ENCODE data around the gene MAD1L1. TPM values are rescaled to one million over a fixed set of nuclear protein-coding genes. Genes with fewer than 3 reads are reported as not detected.
A peak's percentile ranks its signal among the peaks of the same experiment; 100 is the strongest.

The MAD1L1 gene
- total and polyA plus RNA-seq, 10 donors = 47.3 to 118 (median 68.2) TPM

DNA sequence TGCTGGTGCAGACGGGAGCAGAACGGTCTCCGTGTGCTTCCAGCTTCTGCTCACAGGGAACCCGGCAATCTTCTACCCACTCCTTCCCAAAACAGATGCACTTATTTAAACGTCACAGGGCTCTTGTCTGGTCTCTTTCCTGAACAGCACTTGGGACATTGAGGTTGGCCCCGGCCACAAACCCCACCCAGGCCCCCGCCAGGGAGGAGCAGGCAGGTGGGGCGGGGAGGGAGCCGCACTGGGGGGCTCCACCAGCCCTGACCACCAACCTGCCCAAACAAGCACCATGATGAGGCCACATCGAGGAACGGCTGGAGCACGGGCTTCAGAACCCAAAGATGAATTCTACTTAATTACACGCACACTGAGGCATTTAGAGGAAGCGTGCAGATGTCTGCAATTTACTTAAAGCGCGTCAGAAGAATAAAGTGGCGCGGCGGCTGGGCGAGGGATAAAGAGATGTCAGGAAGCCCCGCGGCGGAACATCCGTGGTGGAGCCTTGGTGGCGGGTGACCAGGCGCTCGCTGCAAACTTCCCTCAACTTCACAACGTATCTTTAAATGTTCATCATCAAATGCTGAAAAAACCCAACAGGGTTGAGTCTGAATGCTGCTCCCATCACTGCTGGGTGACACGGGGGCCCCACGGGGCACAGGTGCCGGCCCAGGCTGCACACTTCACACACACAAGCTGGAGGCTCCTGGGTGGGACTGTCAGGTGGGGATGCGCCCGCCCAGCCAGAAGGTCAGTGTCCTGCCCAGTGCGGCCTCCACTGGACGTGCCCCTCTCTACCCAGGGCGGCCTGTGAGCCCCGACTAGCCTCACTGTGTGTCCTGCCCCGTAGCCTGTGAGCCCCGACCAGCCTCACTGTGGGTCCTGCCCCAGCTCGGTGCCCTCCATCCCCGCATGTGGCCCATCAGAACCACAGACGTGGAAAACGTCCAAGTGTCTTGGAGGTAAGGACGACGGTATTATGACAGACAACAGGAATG, 279.2 kb downstream of the MAD1L1 start:
- H3K9me3 ChIP-seq = no peaks in the 10 kb centered on the region
- 93 to 95% (median 94%) methylated on average over 38 to 45 of the region's 45 CpGs for WGBS, 5 donors
- TF ChIP-seq POLR2A (IDR thresholded peaks at IDR 0.05) = no peak
- no peak for TF ChIP-seq POLR2AphosphoS5 (IDR thresholded peaks at IDR 0.05)
- TF ChIP-seq CTCF (IDR thresholded peaks at IDR 0.05 in 8 of 11, conservative IDR thresholded peaks at IDR 0.05 in 3 of 11) = no peak
- DNase-seq = peak; percentile 69
- no peak overlapping the region for H3K27ac ChIP-seq
- intact Hi-C loops (cut with DNase I; ENCODE audit: low total_unique reads) = no loop called here
- H3K4me1 ChIP-seq = peaks cover 0 to 37% (median 23%) of the 10 kb centered on the region in 6 donors
- no peaks in the 10 kb centered on the region for H3K27me3 ChIP-seq (replicated peaks in 1 of 7)
- H3K36me3 ChIP-seq = peaks cover 0 to 48% (median 5%) of the 10 kb centered on the region in 6 donors
- H3K4me3 ChIP-seq = no peak overlapping the region

DNA sequence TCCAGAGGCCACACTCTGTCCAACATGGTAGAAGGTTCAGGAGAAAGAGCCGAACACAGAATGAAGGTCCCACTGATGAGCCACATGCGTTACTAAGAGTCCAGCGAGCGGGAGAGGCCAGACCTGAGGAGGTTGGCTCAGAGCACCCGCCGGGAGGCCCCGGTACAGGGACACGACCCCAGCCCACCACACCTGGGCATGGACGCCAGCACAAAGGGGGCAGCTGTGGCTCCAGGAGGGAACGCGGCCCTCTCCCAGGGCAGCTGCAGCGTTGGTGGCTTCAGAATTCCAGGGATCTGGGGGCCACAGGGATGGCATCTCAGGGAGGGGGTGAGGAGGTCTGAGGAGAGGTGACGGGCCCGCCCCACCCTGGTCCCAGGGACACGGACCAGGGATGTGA, 280.0 kb downstream of the MAD1L1 start:
- Histone ChIP-seq H3K27ac (no peak overlapping the region), H3K9me3 (no peaks in the 10 kb centered on the region), H3K36me3 (peaks cover 0 to 43% (median 5%) of the 10 kb centered on the region in 6 donors), H3K4me1 (peaks cover 0 to 44% (median 26%) of the 10 kb centered on the region in 6 donors), H3K27me3 (replicated peaks in 1 of 7) (no peaks in the 10 kb centered on the region), H3K4me3 (no peak overlapping the region)
- peak; percentile 72 for DNase-seq
- intact Hi-C loops (cut with DNase I; ENCODE audit: low total_unique reads) = no loop called here
- TF ChIP-seq POLR2A (IDR thresholded peaks at IDR 0.05) = no peak
- TF ChIP-seq CTCF (IDR thresholded peaks at IDR 0.05 in 8 of 11, conservative IDR thresholded peaks at IDR 0.05 in 3 of 11) = no peak
- no peak for TF ChIP-seq POLR2AphosphoS5 (IDR thresholded peaks at IDR 0.05)
- 90 to 96% (median 94%) methylated on average over 11 to 15 of the region's 15 CpGs for WGBS, 5 donors

- Histone ChIP-seq H3K4me3 (no peak overlapping the region), H3K4me1 (peaks cover 0 to 49% (median 29%) of the 10 kb centered on the region in 6 donors), H3K36me3 (peaks cover 0 to 42% (median 3%) of the 10 kb centered on the region in 6 donors), H3K27me3 (replicated peaks in 1 of 7) (no peaks in the 10 kb centered on the region), H3K27ac (no peak overlapping the region), H3K9me3 (no peaks in the 10 kb centered on the region)
- no peak for TF ChIP-seq CTCF (IDR thresholded peaks at IDR 0.05 in 8 of 11, conservative IDR thresholded peaks at IDR 0.05 in 3 of 11)
- no peak for TF ChIP-seq POLR2AphosphoS5 (IDR thresholded peaks at IDR 0.05)
- TF ChIP-seq POLR2A (IDR thresholded peaks at IDR 0.05) = no peak
- peak; percentile 72 for DNase-seq
- WGBS, 5 donors = 89 to 96% (median 93%) methylated on average over 28 of the region's 28 CpGs
- intact Hi-C loops (cut with DNase I; ENCODE audit: low total_unique reads) = no loop called here
Observed at GRCh38 chr7:1952169-1952760, 280.5 kb downstream of the MAD1L1 start.

GRCh38 chr7:1951600-1951999, 281.1 kb downstream of the MAD1L1 start:
- Histone ChIP-seq H3K4me3 (no peak overlapping the region), H3K4me1 (peaks cover 0 to 56% (median 35%) of the 10 kb centered on the region in 6 donors), H3K27ac (peak overlapping the region in 3 of 8 donors; percentile 21 to 68 (median 61)), H3K27me3 (replicated peaks in 1 of 7) (no peaks in the 10 kb centered on the region), H3K9me3 (no peaks in the 10 kb centered on the region), H3K36me3 (peaks cover 0 to 39% (median 0%) of the 10 kb centered on the region in 6 donors)
- TF ChIP-seq POLR2AphosphoS5 (IDR thresholded peaks at IDR 0.05) (no peak), CTCF (IDR thresholded peaks at IDR 0.05 in 8 of 11, conservative IDR thresholded peaks at IDR 0.05 in 3 of 11) (no peak), POLR2A (IDR thresholded peaks at IDR 0.05) (no peak)
- peak; percentile 64 for DNase-seq
- intact Hi-C loops (cut with DNase I; ENCODE audit: low total_unique reads) = no loop called here
- WGBS, 5 donors = 89 to 92% (median 91%) methylated on average over 17 of the region's 17 CpGs
